ENCODE results near the gene NLGN1.

- TF ChIP-seq EZH2phosphoT487 (IDR thresholded peaks at IDR 0.05; ENCODE audit: insufficient read depth, low read depth), result no peak
- TF ChIP-seq EZH2 (IDR thresholded peaks at IDR 0.05; ENCODE audit: insufficient read depth, poor library complexity, severe bottlenecking), result no peak
Measured at GRCh38 chr3:173976281-173976680, 578.7 kb downstream of the NLGN1 start.

Measured in GM23248 (cell line).